ENCODE data around the gene CBX4. TPM values are rescaled to one million over a fixed set of nuclear protein-coding genes. Genes with fewer than 3 reads are reported as not detected.

Gene CBX4
- total RNA-seq, 2 donors from 2014 or later, result 28.0 to 28.5 TPM

DNA sequence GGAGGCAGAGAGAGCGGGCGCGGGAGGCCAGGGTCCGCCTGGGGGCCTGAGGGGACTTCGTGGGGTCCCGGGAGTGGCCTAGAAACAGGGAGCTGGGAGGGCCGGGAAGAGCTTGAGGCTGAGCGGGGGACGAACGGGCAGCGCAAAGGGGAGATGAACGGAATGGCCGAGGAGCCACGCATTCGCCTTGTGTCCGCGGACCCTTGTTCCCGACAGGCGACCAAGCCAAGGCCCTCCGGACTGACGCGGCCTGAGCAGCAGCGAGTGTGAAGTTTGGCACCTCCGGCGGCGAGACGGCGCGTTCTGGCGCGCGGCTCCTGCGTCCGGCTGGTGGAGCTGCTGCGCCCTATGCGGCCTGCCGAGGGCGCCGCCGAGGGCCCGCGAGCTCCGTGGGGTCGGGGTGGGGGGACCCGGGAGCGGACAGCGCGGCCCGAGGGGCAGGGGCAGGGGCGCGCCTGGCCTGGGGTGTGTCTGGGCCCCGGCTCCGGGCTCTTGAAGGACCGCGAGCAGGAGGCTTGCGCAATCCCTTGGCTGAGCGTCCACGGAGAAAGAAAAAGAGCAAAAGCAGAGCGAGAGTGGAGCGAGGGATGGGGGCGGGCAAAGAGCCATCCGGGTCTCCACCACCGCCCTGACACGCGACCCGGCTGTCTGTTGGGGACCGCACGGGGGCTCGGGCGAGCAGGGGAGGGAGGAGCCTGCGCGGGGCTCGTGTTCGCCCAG is 1.2 kb upstream of the CBX4 start:
- H3K9me3 ChIP-seq, result no peaks in the 10 kb centered on the region
- TF ChIP-seq POLR2AphosphoS5 (IDR thresholded peaks at IDR 0.05) (peak; percentile 48), POLR2A (IDR thresholded peaks at IDR 0.05) (no peak)
- TF ChIP-seq, protein P1, sequence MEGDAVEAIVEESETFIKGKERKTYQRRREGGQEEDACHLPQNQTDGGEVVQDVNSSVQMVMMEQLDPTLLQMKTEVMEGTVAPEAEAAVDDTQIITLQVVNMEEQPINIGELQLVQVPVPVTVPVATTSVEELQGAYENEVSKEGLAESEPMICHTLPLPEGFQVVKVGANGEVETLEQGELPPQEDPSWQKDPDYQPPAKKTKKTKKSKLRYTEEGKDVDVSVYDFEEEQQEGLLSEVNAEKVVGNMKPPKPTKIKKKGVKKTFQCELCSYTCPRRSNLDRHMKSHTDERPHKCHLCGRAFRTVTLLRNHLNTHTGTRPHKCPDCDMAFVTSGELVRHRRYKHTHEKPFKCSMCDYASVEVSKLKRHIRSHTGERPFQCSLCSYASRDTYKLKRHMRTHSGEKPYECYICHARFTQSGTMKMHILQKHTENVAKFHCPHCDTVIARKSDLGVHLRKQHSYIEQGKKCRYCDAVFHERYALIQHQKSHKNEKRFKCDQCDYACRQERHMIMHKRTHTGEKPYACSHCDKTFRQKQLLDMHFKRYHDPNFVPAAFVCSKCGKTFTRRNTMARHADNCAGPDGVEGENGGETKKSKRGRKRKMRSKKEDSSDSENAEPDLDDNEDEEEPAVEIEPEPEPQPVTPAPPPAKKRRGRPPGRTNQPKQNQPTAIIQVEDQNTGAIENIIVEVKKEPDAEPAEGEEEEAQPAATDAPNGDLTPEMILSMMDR (IDR thresholded peaks at IDR 0.05), result peak in 2 of 4 experiments; percentile 31 to 41
- intact Hi-C loops (cut with DNase I), result loop anchor here (5.0 kb wide), 1 partner anchor 152 kb away; no protein-coding TSS in a partner anchor
- peaks cover 18% of the 10 kb centered on the region for H3K4me1 ChIP-seq (replicated peaks)
- peaks cover 17% of the 10 kb centered on the region for H3K27me3 ChIP-seq (replicated peaks; ENCODE audit: insufficient read depth)
- peak; percentile 72 for DNase-seq (ENCODE audit: low spot score)
- no peaks in the 10 kb centered on the region for H3K36me3 ChIP-seq
- H3K27ac ChIP-seq, result peak overlapping the region; percentile 83 to 84
- peak overlapping the region in 1 of 2 donors; percentile 29 for H3K4me3 ChIP-seq
- WGBS, result 2% methylated on average over 67 of the region's 74 CpGs

DNA sequence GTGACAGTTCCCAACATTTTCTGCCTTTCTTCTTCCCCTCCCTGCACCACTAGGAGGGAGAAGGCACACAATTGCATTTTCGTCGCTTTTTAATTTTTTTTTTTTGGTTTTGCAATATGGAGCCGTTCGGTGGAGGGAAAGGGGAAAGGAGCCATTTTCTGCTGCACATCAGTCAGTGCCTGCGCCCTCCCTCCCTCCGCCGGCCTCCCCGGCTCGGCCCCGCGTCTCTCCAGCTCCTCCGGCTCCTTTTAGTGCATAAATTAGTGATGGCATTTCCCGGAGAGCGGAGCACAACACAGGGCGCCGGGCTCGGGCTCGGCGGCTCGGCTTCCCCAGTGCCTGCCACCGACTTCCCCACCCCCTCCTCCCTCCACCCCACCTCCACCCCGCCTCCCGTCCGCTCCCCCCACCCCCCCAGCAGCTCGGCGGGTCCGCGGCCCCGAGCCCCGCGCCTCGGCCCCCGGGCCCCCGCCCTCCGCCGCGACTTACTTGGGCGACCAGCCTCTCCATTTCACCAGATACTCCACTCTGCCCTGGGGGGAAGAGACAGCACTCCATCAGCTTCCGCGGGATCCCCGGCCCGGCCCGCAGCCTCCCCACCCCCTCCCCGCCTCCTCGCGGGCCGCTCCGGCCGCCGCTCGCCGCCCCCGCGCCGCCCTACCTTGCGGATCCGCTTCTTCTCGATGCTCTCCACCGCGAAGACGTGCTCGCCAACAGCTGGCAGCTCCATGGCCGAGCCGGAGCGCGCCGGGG is 542 bp downstream of the CBX4 start:
- intact Hi-C loops (cut with DNase I), result loop anchor here (5.0 kb wide), 1 partner anchor 41 kb away; the partner anchor contains the start of gene CBX8
- H3K27me3 ChIP-seq (replicated peaks; ENCODE audit: insufficient read depth), result peaks cover 17% of the 10 kb centered on the region
- TF ChIP-seq POLR2A (IDR thresholded peaks at IDR 0.05) (no peak), POLR2AphosphoS5 (IDR thresholded peaks at IDR 0.05) (no peak)
- TF ChIP-seq, protein P1 (IDR thresholded peaks at IDR 0.05), result no peak
- H3K4me1 ChIP-seq (replicated peaks), result peaks cover 12% of the 10 kb centered on the region
- peaks cover 0 to 10% of the 10 kb centered on the region in 2 donors for H3K36me3 ChIP-seq
- peak; percentile 54 for DNase-seq (ENCODE audit: low spot score)
- peak overlapping the region; percentile 97 for H3K27ac ChIP-seq
- H3K4me3 ChIP-seq, result peak overlapping the region; percentile 76 to 86
- no peaks in the 10 kb centered on the region for H3K9me3 ChIP-seq
- WGBS, result 0% methylated on average over 44 of the region's 67 CpGs

DNA sequence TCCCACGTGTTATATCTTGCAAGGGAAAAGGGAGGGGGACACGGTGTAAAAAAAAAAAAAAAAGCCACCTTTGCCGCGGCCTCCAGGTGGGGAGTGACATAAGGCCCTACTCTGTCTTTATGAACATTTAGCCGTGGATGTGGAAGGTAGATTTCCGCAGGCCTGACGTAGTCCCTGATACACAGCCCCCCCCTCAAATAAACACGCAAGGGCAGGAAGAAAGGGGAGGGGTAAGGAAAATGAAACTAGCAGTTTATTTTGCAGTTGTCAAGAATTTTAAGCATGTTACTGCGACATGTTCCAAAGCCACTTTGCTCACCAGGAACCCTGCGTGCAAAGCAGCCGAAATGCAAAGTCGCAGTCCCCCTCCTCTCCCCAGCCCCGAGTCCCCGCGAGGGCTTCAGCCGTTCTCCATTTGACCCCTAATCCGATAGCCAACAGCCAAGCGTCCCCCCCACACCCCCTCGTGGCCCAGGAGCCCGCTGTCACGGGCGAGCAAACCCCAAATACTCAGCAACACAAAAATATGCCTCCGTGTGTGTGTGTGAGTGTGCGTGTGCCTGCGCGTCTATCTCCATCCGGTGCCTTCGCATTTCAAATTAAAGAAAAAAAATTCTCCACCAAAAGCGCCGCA is 1.2 kb downstream of the CBX4 start:
- peak overlapping the region; percentile 97 for H3K27ac ChIP-seq
- 1% methylated on average over 30 of the region's 30 CpGs for WGBS
- H3K4me1 ChIP-seq (replicated peaks), result peaks cover 6% of the 10 kb centered on the region
- H3K36me3 ChIP-seq, result peaks cover 0 to 10% of the 10 kb centered on the region in 2 donors
- DNase-seq (ENCODE audit: low spot score), result no peak
- TF ChIP-seq, protein P1 (IDR thresholded peaks at IDR 0.05), result no peak
- no peak for TF ChIP-seq POLR2AphosphoS5 (IDR thresholded peaks at IDR 0.05)
- no peak for TF ChIP-seq POLR2A (IDR thresholded peaks at IDR 0.05)
- no peaks in the 10 kb centered on the region for H3K9me3 ChIP-seq
- H3K27me3 ChIP-seq (replicated peaks; ENCODE audit: insufficient read depth), result peaks cover 13% of the 10 kb centered on the region
- intact Hi-C loops (cut with DNase I), result loop anchor here (5.0 kb wide), 1 partner anchor 41 kb away; the partner anchor contains the start of gene CBX8
- H3K4me3 ChIP-seq, result peak overlapping the region; percentile 76 to 86

DNA sequence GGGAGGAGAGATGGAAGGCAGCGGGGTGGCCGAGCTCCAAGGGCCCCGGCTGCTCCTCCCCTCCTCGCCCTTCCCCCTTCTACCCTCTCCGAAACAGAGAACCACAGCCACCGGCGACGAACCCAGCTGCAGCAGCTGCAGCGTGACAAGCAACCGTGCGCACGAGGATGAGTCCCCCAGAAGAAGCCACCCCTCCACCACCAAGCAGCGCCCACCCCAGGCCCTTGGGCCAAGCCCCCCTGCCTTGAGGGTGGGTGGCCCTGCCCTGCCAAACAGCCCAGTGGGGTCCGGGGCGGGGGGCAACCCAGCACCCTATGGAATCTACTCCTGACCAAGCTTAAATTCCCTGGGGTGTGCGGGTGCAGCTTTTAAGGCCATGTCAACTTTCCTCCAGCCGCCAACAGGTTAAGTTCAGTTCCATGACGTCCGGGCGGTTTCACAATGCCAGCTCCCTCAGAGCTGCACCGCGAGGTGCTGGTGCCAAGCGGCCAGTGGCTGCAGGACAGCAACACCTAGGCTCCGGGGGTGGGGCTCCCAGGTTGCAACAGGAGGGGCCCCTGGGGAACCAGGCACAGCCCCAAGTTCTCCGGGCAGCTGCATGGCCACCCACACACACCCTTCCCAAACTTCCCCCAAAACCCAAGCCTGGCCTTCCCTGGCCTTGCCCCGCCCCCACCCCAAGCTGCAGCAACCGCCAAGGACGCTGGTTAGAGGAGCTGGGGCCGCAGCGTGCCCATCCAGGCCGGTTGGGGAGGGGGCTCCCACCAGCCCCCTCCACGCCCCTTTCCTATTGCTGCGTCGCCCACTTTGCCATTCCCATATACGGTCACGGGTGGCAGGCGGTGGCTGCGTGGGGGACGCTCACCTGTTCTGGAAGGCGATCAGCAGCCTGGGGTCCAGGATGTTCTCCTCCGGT is 2.0 kb downstream of the CBX4 start:
- TF ChIP-seq POLR2A (IDR thresholded peaks at IDR 0.05) (peak; percentile 24), POLR2AphosphoS5 (IDR thresholded peaks at IDR 0.05) (peak; percentile 89)
- TF ChIP-seq, protein P1 (IDR thresholded peaks at IDR 0.05), result peak in 2 of 4 experiments; percentile 40 to 57
- Histone ChIP-seq H3K36me3 (peaks cover 0 to 10% of the 10 kb centered on the region in 2 donors), H3K27ac (peak overlapping the region; percentile 97), H3K4me3 (peak overlapping the region; percentile 76 to 86), H3K4me1 (replicated peaks) (peaks cover 8% of the 10 kb centered on the region), H3K27me3 (replicated peaks; ENCODE audit: insufficient read depth) (peaks cover 11% of the 10 kb centered on the region), H3K9me3 (no peaks in the 10 kb centered on the region)
- 24% methylated on average over 39 of the region's 41 CpGs for WGBS
- intact Hi-C loops (cut with DNase I), result loop anchor here (5.0 kb wide), 1 partner anchor 40 kb away; the partner anchor contains the start of gene CBX8
- DNase-seq (ENCODE audit: low spot score), result peak; percentile 90
